Left forelimb (tissue), 1 donor: ENCODE measurements around the gene KCTD1.

Experiments used
- DNase-seq: peaks from one replicate; pipeline ENCODE4 v3.0.0-alpha.2; 2018; ENCODE audit warnings: low spot score

The KCTD1 gene

DNA sequence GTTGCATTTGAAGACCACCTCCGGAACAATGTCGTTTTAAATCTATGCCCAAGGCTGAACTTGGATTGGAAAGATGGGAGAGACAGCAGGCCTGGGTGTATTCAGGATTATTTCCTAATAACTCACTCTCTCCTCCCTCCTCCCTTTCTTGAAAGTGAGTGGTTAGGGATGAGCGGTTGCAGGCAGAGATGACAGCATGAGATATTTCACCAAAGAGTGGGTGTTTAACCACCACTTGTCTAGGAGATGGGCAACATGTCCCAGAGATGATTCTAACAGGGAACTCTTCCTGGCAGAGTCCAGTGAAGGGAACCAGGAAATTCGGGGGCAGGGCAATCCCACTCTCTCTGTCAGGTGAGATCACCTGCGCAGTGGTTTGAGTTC lies 123.2 kb downstream of the KCTD1 start:
- DNase-seq: no peak

GRCh38 chr18:26424428-26425147 lies 123.8 kb downstream of the KCTD1 start:
- DNase-seq: no peak

DNA sequence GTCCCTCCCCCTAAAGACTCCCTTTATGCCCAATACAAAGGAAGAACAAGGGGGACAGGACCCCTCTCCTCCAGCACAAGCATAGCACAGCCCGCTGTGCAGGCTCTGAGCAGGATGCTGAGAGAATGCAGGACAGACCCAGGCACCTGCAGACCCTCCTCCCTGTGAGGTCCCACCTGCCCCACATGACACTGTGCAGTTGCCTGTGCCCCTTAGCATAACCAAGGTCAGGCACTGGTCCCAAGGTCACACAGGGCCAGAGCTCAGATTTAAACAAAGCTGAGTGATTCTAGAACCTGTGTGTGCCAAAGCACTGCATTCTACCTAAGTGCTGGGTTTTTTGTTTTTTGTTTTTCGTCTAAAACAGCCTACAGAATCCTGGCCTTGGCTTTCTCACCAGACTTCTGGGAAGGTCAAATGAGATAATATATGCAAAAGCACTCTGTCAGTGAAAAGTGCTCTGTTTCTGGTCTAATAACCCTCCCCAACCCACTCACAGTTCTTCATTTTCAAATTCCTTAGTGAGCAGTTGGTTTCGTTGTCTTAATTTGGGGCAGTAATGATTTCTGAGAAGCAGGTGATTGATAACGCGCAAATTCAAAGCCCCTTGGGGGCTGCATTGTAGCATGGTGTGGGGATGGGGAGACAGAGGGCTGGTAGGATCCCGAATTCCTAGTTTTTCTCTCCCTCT lies 125.7 kb downstream of the KCTD1 start:
- no peak for DNase-seq

DNA sequence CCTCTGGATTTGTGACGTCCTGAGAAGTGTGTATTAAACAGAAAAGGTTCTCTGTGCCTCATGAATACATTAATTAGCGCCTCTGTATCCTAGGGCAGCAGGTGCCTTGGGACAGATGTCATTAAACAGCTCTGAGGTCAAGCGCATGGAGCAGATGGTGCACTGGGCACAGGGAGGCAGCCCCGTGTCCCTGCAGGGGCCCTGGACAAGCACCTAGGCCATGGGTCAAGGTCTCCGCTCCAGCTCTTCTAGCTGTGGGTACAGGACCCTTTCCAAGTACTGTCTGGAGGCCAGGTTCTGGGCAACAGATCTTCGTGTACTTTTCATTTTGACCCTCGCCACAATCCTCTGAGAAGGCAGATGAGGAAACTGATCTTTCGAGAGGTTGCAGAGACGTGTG lies 126.4 kb downstream of the KCTD1 start:
- no peak for DNase-seq

- DNase-seq: no peak
Measured at GRCh38 chr18:26421503-26421902, 126.8 kb downstream of the KCTD1 start.

- no peak for DNase-seq
Measured at GRCh38 chr18:26419746-26420145, 128.6 kb downstream of the KCTD1 start.

DNA sequence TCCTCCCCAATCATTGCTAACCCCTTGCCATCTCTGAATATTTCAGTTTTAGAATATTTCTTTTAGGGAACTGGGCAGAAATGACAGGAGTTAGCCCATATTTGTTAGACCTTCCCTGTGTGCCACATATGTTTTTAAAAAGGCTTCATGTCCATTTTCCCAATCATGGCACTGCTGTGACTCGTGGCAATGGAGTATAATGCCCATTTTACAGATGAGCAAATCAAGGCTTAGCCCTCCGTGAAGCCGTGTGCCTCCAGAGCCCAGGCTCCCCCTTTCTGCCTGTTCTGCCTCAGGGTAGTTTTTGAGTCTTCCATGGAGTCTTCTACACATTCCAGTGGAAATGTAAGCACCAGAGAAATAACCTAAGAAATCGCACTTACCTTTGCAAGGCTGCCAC lies 130.1 kb downstream of the KCTD1 start:
- DNase-seq: no peak

GRCh38 chr18:26417190-26417589 lies 131.2 kb downstream of the KCTD1 start:
- DNase-seq: no peak

- DNase-seq: no peak
Measured at GRCh38 chr18:26416652-26417150, 131.7 kb downstream of the KCTD1 start.

- DNase-seq: no peak
Measured at GRCh38 chr18:26415631-26416030, 132.7 kb downstream of the KCTD1 start.

- no peak for DNase-seq
Measured at GRCh38 chr18:26414901-26415440, 133.4 kb downstream of the KCTD1 start.

GRCh38 chr18:26409091-26409490 lies 139.3 kb downstream of the KCTD1 start:
- no peak for DNase-seq

- no peak for DNase-seq
Measured at GRCh38 chr18:26407736-26408601, 140.4 kb downstream of the KCTD1 start.

- DNase-seq: no peak
Measured at GRCh38 chr18:26406854-26407517, 141.4 kb downstream of the KCTD1 start.

DNA sequence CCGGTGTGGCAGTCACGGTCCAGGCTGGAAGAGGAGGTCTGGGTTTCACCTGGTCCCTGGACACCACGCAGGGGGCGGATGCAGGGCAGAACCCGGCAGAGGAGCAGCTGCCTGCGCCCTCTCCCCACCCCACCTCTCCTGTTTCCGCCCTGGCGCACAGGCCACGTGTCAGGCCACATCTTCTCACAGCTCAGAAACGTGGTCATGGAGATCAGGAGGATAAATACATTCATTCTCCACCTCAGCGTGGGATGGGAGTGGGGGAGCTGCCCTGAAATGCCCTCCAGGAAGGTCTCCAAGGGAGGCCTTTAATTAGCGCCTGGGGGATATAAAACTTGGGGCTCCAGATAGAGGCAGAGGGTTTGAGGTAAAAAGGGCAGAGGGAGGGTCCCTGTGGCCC lies 142.0 kb downstream of the KCTD1 start:
- no peak for DNase-seq

DNA sequence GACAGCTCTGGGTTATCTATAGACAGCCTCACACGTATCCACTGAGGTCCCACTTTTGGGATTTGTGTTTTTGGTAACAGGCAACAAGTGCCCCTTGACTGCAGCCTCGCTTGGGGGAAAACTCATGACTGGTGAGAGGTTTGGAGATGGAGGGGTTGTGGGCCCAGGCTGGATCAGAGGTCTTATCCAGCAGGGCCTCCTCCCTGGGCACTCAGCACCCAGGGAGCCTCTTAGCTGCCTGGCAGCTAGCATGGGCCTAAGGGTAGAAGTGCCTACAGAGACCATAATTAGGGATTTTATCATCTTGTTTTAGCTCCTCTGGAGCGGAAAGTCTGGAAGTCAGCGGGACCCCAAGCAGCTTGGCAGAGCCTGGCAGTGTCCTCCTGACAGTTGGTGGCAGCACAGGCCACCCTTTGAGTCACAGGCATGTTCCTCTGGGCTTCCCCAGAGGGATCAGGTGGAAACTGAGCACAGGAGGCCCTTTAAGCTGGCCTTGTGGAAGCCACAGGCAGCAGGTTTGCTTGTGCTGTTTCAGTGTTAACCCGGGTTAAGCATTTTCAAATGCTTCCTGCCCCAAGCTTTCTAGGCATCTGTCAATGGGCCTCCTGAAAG lies 143.1 kb downstream of the KCTD1 start:
- no peak for DNase-seq
